ENCODE results near the gene INAFM2.

INAFM2 gene

GRCh38 chr15:40365624-40366456, 42.3 kb downstream of the INAFM2 start:
- no peak for DNase-seq

- no peak for DNase-seq
These were observed 43.2 kb downstream of the INAFM2 start for GRCh38 chr15:40366457-40367370.

GRCh38 chr15:40367371-40367685, 43.8 kb downstream of the INAFM2 start:
- DNase-seq = no peak

GRCh38 chr15:40367686-40368611, 44.5 kb downstream of the INAFM2 start:
- peak; percentile 89 for DNase-seq

- no peak for DNase-seq
These were observed 45.4 kb downstream of the INAFM2 start for GRCh38 chr15:40368719-40369473.

GRCh38 chr15:40369474-40369869, 46.0 kb downstream of the INAFM2 start:
- DNase-seq = no peak

- DNase-seq = no peak
These were observed 46.5 kb downstream of the INAFM2 start for GRCh38 chr15:40369971-40370370.

GRCh38 chr15:40372981-40373380, 49.5 kb downstream of the INAFM2 start:
- no peak for DNase-seq

Data from activated CD8-positive, alpha-beta memory T cell treated with anti-CD3 and anti-CD28 coated beads for 24 hours (primary cell).